Measurements from ENCODE around the gene RETREG2. TPM values are rescaled to one million over a fixed set of nuclear protein-coding genes. Genes with fewer than 3 reads are reported as not detected.

RETREG2 gene
- total and polyA plus RNA-seq, 2 of the 8 experiments (the other 6 are each of a cell fraction or from before 2014, with no cell fraction given) = 51.3 to 67.4 TPM

DNA sequence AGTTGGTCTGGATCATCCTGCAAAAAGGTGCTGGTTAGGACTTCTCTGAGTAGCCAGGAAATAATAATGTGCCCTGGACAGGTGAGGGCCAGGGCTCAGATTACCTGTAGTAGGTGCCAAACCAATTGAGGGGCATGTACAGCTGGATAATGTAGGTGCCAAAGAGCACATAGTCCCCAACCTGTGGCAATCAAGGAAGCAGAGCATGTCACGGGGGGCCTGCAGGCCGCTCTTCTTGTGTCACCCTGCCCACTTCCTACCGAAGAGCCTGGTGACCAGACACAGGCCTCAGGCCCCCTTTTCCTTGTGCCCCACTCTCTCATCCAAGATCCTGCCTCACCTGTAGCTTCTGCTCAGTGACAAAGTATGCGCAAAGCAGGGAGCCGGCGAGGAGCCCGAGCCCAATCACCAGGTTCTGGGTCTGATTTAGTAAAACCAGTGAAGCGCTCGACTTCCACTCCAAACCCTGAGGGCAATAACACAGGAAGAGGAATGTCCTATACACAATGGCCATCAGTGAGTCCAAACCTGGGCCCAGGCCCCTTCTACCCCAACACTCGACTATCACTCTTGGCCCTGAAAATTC, 35.5 kb downstream of the RETREG2 start:
- H3K27me3 ChIP-seq (replicated peaks in 1 of 4; ENCODE audit: control insufficient read depth in 3 of 4, extremely low read depth in 1 of 4, insufficient read depth in 3 of 4, low read length in 3 of 4) = no peaks in the 10 kb centered on the region
- ChIA-PET POLR2A (ENCODE audit: partially characterized antibody) (interaction anchor here (0.6 to 1.5 kb wide), 6 partner anchors 16 to 51 kb away, joined by 3 to 7 read pairs (median 3); partner anchors contain the start of genes ANKZF1, ATG9A, GLB1L and STK16), CTCF (ENCODE audit: partially characterized antibody) (interaction anchor here (0.6 to 1.8 kb wide), 4 partner anchors 31 to 413 kb away, joined by 3 to 4 read pairs (median 4); no protein-coding TSS in a partner anchor)
- H4K20me1 ChIP-seq (replicated peaks in 1 of 2; ENCODE audit: control insufficient read depth in 1 of 2, insufficient read depth in 2 of 2, low read length in 2 of 2) = peaks cover 0 to 2% of the 10 kb centered on the region in 2 experiments
- no peak overlapping the region for H4K8ac ChIP-seq (ENCODE audit: extremely low read depth, insufficient read depth, low read length)
- H3K36me3 ChIP-seq (ENCODE audit: control insufficient read depth in 2 of 4, insufficient read depth in 4 of 4, low read length in 3 of 4) = peaks cover 14 to 57% (median 29%) of the 10 kb centered on the region in 4 experiments
- no peak overlapping the region for H3K56ac ChIP-seq (replicated peaks; ENCODE audit: insufficient read length, low read depth, low read length)
- WGBS, 2 experiments (ENCODE audit: extremely low coverage in 1 of 2, insufficient coverage in 1 of 2, insufficient read length in 1 of 2, insufficient replicate concordance in 2 of 2, low coverage in 1 of 2, low lambda C conversion rate in 2 of 2, missing lambda C conversion rate in 1 of 2) = 89% methylated on average over 10 of the region's 10 CpGs; no CpG with 5 or more reads in 1 of the 2 experiments
- peaks cover 7% of the 10 kb centered on the region for H3K23me2 ChIP-seq (ENCODE audit: low read depth, low read length)
- H3K4me2 ChIP-seq (ENCODE audit: insufficient read depth in 1 of 2, low read depth in 2 of 2, low read length in 2 of 2) = no peak overlapping the region
- no peak overlapping the region for H2BK20ac ChIP-seq (ENCODE audit: low read length)
- no peak overlapping the region for H2BK12ac ChIP-seq (ENCODE audit: low read depth, low read length)
- DNase-seq (ENCODE audit: low read depth in 1 of 2, low spot score in 2 of 2) (no peak), FAIRE-seq (no peak)
- TF ChIP-seq KDM5A (IDR thresholded peaks at IDR 0.05; ENCODE audit: low read length) = no peak
- no peak for TF ChIP-seq GTF2F1 (IDR thresholded peaks at IDR 0.05; ENCODE audit: borderline replicate concordance, low read depth, low read length)
- H3K23ac ChIP-seq (ENCODE audit: insufficient read length) = no peak overlapping the region
- H3K4ac ChIP-seq (replicated peaks; ENCODE audit: insufficient read length, low read depth, low read length) = no peak overlapping the region
- H2BK120ac ChIP-seq (replicated peaks; ENCODE audit: low read depth, low read length) = no peak overlapping the region
- no peak overlapping the region for H3K27ac ChIP-seq (ENCODE audit: low read depth, low read length)
- H3K14ac ChIP-seq (ENCODE audit: insufficient read length) = no peak overlapping the region
- no peaks in the 10 kb centered on the region for H3K9me3 ChIP-seq (ENCODE audit: insufficient read depth in 2 of 2, low read depth in 1 of 2, low read length in 1 of 2)
- no peak overlapping the region for H2AFZ ChIP-seq (ENCODE audit: low read length)
- no peaks in the 10 kb centered on the region for H3K79me1 ChIP-seq (ENCODE audit: low read depth, low read length)
- H4K91ac ChIP-seq (replicated peaks; ENCODE audit: insufficient read length, low read length) = no peak overlapping the region
- H3K9ac ChIP-seq (replicated peaks in 1 of 4; ENCODE audit: extremely low read depth in 1 of 4, low read depth in 3 of 4, low read length in 3 of 4) = no peak overlapping the region
- H2BK5ac ChIP-seq (ENCODE audit: low read depth, low read length) = no peak overlapping the region
- no peak overlapping the region for H2BK15ac ChIP-seq (ENCODE audit: low read length)
- H3K4me1 ChIP-seq (replicated peaks in 1 of 4; ENCODE audit: control insufficient read depth in 3 of 4, insufficient read depth in 4 of 4, low read length in 3 of 4) = peaks cover 0 to 2% (median 0%) of the 10 kb centered on the region in 4 experiments; a peak in 2 of 7 replicates
- no peak overlapping the region for H2AK5ac ChIP-seq (ENCODE audit: low read depth, low read length)
- no peaks in the 10 kb centered on the region for H3K79me2 ChIP-seq (ENCODE audit: control insufficient read depth in 1 of 2, insufficient read depth in 2 of 2, low read length in 2 of 2)
- H3K4me3 ChIP-seq (ENCODE audit: extremely low read depth in 1 of 4, insufficient read depth in 2 of 4, low read depth in 3 of 4, low read length in 4 of 4) = no peak overlapping the region
- no peak overlapping the region for H4K5ac ChIP-seq (ENCODE audit: insufficient read length, low read depth, low read length)
- no peak overlapping the region for H3K18ac ChIP-seq (ENCODE audit: extremely low read depth, low read length)

Data from H1 (cell line).